ENCODE results near the gene PLA2G2F.

The PLA2G2F gene

GRCh38 chr1:20189664-20190063 is 50.5 kb downstream of the PLA2G2F start:
- no peak for DNase-seq
- no peaks in the 10 kb centered on the region for H3K9me3 ChIP-seq (ENCODE audit: control insufficient read depth, low read length)
- H3K36me3 ChIP-seq (ENCODE audit: control insufficient read depth, insufficient read depth, low read length) = no peaks in the 10 kb centered on the region
- H3K27me3 ChIP-seq (replicated peaks; ENCODE audit: control insufficient read depth, insufficient read depth, low read length, poor library complexity, severe bottlenecking) = no peaks in the 10 kb centered on the region
- no peak overlapping the region for H3K4me3 ChIP-seq (ENCODE audit: insufficient read depth, low read depth, low read length, poor library complexity, severe bottlenecking)
- H3K27ac ChIP-seq (ENCODE audit: insufficient read depth, low read length, poor library complexity, severe bottlenecking) = no peak overlapping the region
- H3K4me1 ChIP-seq (ENCODE audit: control insufficient read depth, insufficient read depth, low read length, poor library complexity, severe bottlenecking) = peaks cover 28% of the 10 kb centered on the region

- no peaks in the 10 kb centered on the region for H3K27me3 ChIP-seq (replicated peaks; ENCODE audit: control insufficient read depth, insufficient read depth, low read length, poor library complexity, severe bottlenecking)
Observed at GRCh38 chr1:20190256-20191160, 51.4 kb downstream of the PLA2G2F start.

GRCh38 chr1:20191266-20191825 is 52.2 kb downstream of the PLA2G2F start:
- Histone ChIP-seq H3K4me1 (ENCODE audit: control insufficient read depth, insufficient read depth, low read length, poor library complexity, severe bottlenecking) (peaks cover 16% of the 10 kb centered on the region), H3K36me3 (ENCODE audit: control insufficient read depth, insufficient read depth, low read length) (no peaks in the 10 kb centered on the region), H3K9me3 (ENCODE audit: control insufficient read depth, low read length) (no peaks in the 10 kb centered on the region), H3K4me3 (ENCODE audit: insufficient read depth, low read depth, low read length, poor library complexity, severe bottlenecking) (no peak overlapping the region), H3K27me3 (replicated peaks; ENCODE audit: control insufficient read depth, insufficient read depth, low read length, poor library complexity, severe bottlenecking) (no peaks in the 10 kb centered on the region), H3K27ac (ENCODE audit: insufficient read depth, low read length, poor library complexity, severe bottlenecking) (no peak overlapping the region)
- DNase-seq = no peak

More at GRCh38 chr1:20190256-20191160, 51.4 kb downstream of the PLA2G2F start:
- no peaks in the 10 kb centered on the region for H3K9me3 ChIP-seq (ENCODE audit: control insufficient read depth, low read length)
- H3K4me1 ChIP-seq (ENCODE audit: control insufficient read depth, insufficient read depth, low read length, poor library complexity, severe bottlenecking) = peaks cover 20% of the 10 kb centered on the region
- no peak for DNase-seq
- H3K4me3 ChIP-seq (ENCODE audit: insufficient read depth, low read depth, low read length, poor library complexity, severe bottlenecking) = no peak overlapping the region
- H3K27ac ChIP-seq (ENCODE audit: insufficient read depth, low read length, poor library complexity, severe bottlenecking) = no peak overlapping the region
- H3K36me3 ChIP-seq (ENCODE audit: control insufficient read depth, insufficient read depth, low read length) = no peaks in the 10 kb centered on the region

GRCh38 chr1:20192364-20192763 is 53.2 kb downstream of the PLA2G2F start:
- H3K4me3 ChIP-seq (ENCODE audit: insufficient read depth, low read depth, low read length, poor library complexity, severe bottlenecking) = no peak overlapping the region
- H3K27ac ChIP-seq (ENCODE audit: insufficient read depth, low read length, poor library complexity, severe bottlenecking) = no peak overlapping the region
- H3K27me3 ChIP-seq (replicated peaks; ENCODE audit: control insufficient read depth, insufficient read depth, low read length, poor library complexity, severe bottlenecking) = no peaks in the 10 kb centered on the region
- H3K9me3 ChIP-seq (ENCODE audit: control insufficient read depth, low read length) = no peaks in the 10 kb centered on the region
- H3K36me3 ChIP-seq (ENCODE audit: control insufficient read depth, insufficient read depth, low read length) = no peaks in the 10 kb centered on the region
- peaks cover 5% of the 10 kb centered on the region for H3K4me1 ChIP-seq (ENCODE audit: control insufficient read depth, insufficient read depth, low read length, poor library complexity, severe bottlenecking)
- no peak for DNase-seq

GRCh38 chr1:20192871-20193411 is 53.8 kb downstream of the PLA2G2F start:
- no peak for DNase-seq
- no peak overlapping the region for H3K4me3 ChIP-seq (ENCODE audit: insufficient read depth, low read depth, low read length, poor library complexity, severe bottlenecking)
- H3K4me1 ChIP-seq (ENCODE audit: control insufficient read depth, insufficient read depth, low read length, poor library complexity, severe bottlenecking) = no peaks in the 10 kb centered on the region
- no peaks in the 10 kb centered on the region for H3K9me3 ChIP-seq (ENCODE audit: control insufficient read depth, low read length)
- no peak overlapping the region for H3K27ac ChIP-seq (ENCODE audit: insufficient read depth, low read length, poor library complexity, severe bottlenecking)
- H3K36me3 ChIP-seq (ENCODE audit: control insufficient read depth, insufficient read depth, low read length) = no peaks in the 10 kb centered on the region
- no peaks in the 10 kb centered on the region for H3K27me3 ChIP-seq (replicated peaks; ENCODE audit: control insufficient read depth, insufficient read depth, low read length, poor library complexity, severe bottlenecking)

- Histone ChIP-seq H3K4me1 (ENCODE audit: control insufficient read depth, insufficient read depth, low read length, poor library complexity, severe bottlenecking) (no peaks in the 10 kb centered on the region), H3K36me3 (ENCODE audit: control insufficient read depth, insufficient read depth, low read length) (no peaks in the 10 kb centered on the region), H3K27me3 (replicated peaks; ENCODE audit: control insufficient read depth, insufficient read depth, low read length, poor library complexity, severe bottlenecking) (no peaks in the 10 kb centered on the region), H3K27ac (ENCODE audit: insufficient read depth, low read length, poor library complexity, severe bottlenecking) (no peak overlapping the region), H3K4me3 (ENCODE audit: insufficient read depth, low read depth, low read length, poor library complexity, severe bottlenecking) (no peak overlapping the region), H3K9me3 (ENCODE audit: control insufficient read depth, low read length) (no peaks in the 10 kb centered on the region)
- DNase-seq = no peak
Observed at GRCh38 chr1:20194224-20194623, 55.1 kb downstream of the PLA2G2F start.

GRCh38 chr1:20194757-20195461 is 55.8 kb downstream of the PLA2G2F start:
- DNase-seq = peak; percentile 34 to 51 (median 46)
- no peaks in the 10 kb centered on the region for H3K9me3 ChIP-seq (ENCODE audit: control insufficient read depth, low read length)
- H3K4me3 ChIP-seq (ENCODE audit: insufficient read depth, low read depth, low read length, poor library complexity, severe bottlenecking) = no peak overlapping the region
- no peaks in the 10 kb centered on the region for H3K4me1 ChIP-seq (ENCODE audit: control insufficient read depth, insufficient read depth, low read length, poor library complexity, severe bottlenecking)
- no peaks in the 10 kb centered on the region for H3K36me3 ChIP-seq (ENCODE audit: control insufficient read depth, insufficient read depth, low read length)
- no peaks in the 10 kb centered on the region for H3K27me3 ChIP-seq (replicated peaks; ENCODE audit: control insufficient read depth, insufficient read depth, low read length, poor library complexity, severe bottlenecking)
- no peak overlapping the region for H3K27ac ChIP-seq (ENCODE audit: insufficient read depth, low read length, poor library complexity, severe bottlenecking)

- no peak overlapping the region for H3K27ac ChIP-seq (ENCODE audit: insufficient read depth, low read length, poor library complexity, severe bottlenecking)
- DNase-seq = no peak
- no peaks in the 10 kb centered on the region for H3K36me3 ChIP-seq (ENCODE audit: control insufficient read depth, insufficient read depth, low read length)
- H3K4me3 ChIP-seq (ENCODE audit: insufficient read depth, low read depth, low read length, poor library complexity, severe bottlenecking) = no peak overlapping the region
- no peaks in the 10 kb centered on the region for H3K27me3 ChIP-seq (replicated peaks; ENCODE audit: control insufficient read depth, insufficient read depth, low read length, poor library complexity, severe bottlenecking)
- H3K9me3 ChIP-seq (ENCODE audit: control insufficient read depth, low read length) = no peaks in the 10 kb centered on the region
- H3K4me1 ChIP-seq (ENCODE audit: control insufficient read depth, insufficient read depth, low read length, poor library complexity, severe bottlenecking) = no peaks in the 10 kb centered on the region
Observed at GRCh38 chr1:20195462-20195780, 56.3 kb downstream of the PLA2G2F start.

GRCh38 chr1:20197329-20197791 is 58.2 kb downstream of the PLA2G2F start:
- Histone ChIP-seq H3K4me1 (ENCODE audit: control insufficient read depth, insufficient read depth, low read length, poor library complexity, severe bottlenecking) (no peaks in the 10 kb centered on the region), H3K27ac (ENCODE audit: insufficient read depth, low read length, poor library complexity, severe bottlenecking) (no peak overlapping the region), H3K36me3 (ENCODE audit: control insufficient read depth, insufficient read depth, low read length) (no peaks in the 10 kb centered on the region), H3K4me3 (ENCODE audit: insufficient read depth, low read depth, low read length, poor library complexity, severe bottlenecking) (no peak overlapping the region), H3K27me3 (replicated peaks; ENCODE audit: control insufficient read depth, insufficient read depth, low read length, poor library complexity, severe bottlenecking) (no peaks in the 10 kb centered on the region), H3K9me3 (ENCODE audit: control insufficient read depth, low read length) (no peaks in the 10 kb centered on the region)
- DNase-seq = no peak
